ENCODE measurements around the gene LCE6A.

LCE6A gene

GRCh38 chr1:152866321-152866720 is 23.7 kb downstream of the LCE6A start:
- no peak overlapping the region for H3K27ac ChIP-seq (ENCODE audit: low read length)
- DNase-seq (no peak), ATAC-seq (ENCODE audit: insufficient read depth, low read depth) (no peak)
- H4K20me1 ChIP-seq (ENCODE audit: insufficient read depth, low read length) = peaks cover 4% of the 10 kb centered on the region; the same call in 1 of the 2 replicates
- no peak overlapping the region for H3K4me3 ChIP-seq (ENCODE audit: low read depth in 1 of 2, low read length in 2 of 2)
- no peaks in the 10 kb centered on the region for H3K4me1 ChIP-seq (ENCODE audit: insufficient read depth, low read length)
- TF ChIP-seq CTCF (IDR thresholded peaks at IDR 0.05; ENCODE audit: borderline replicate concordance, extremely low read depth, low read length, poor library complexity, severe bottlenecking) (no peak), EZH2 (IDR thresholded peaks at IDR 0.05; ENCODE audit: borderline replicate concordance, low read depth, low read length, severe bottlenecking) (no peak)
- H3K9ac ChIP-seq (ENCODE audit: low read depth, low read length) = no peak overlapping the region
- H2AFZ ChIP-seq (ENCODE audit: low read depth, low read length) = no peak overlapping the region
- H3K27me3 ChIP-seq (ENCODE audit: insufficient read depth, low read length, poor library complexity) = peaks cover 17% of the 10 kb centered on the region
- no peaks in the 10 kb centered on the region for H3K9me3 ChIP-seq (ENCODE audit: insufficient read depth, low read length, severe bottlenecking)
- H3K4me2 ChIP-seq (ENCODE audit: insufficient read depth, low read length) = no peak overlapping the region
- H3K36me3 ChIP-seq (ENCODE audit: insufficient read depth, low read length) = no peaks in the 10 kb centered on the region
- H3K79me2 ChIP-seq (ENCODE audit: insufficient read depth, low read length) = no peaks in the 10 kb centered on the region

- Histone ChIP-seq H3K27ac (ENCODE audit: low read length) (no peak overlapping the region), H3K4me1 (ENCODE audit: insufficient read depth, low read length) (no peaks in the 10 kb centered on the region), H3K27me3 (ENCODE audit: insufficient read depth, low read length, poor library complexity) (peaks cover 10% of the 10 kb centered on the region), H4K20me1 (ENCODE audit: insufficient read depth, low read length) (peaks cover 4% of the 10 kb centered on the region; the same call in 1 of the 2 replicates), H3K9me3 (ENCODE audit: insufficient read depth, low read length, severe bottlenecking) (no peaks in the 10 kb centered on the region), H3K4me3 (ENCODE audit: low read depth in 1 of 2, low read length in 2 of 2) (no peak overlapping the region), H3K79me2 (ENCODE audit: insufficient read depth, low read length) (no peaks in the 10 kb centered on the region), H3K9ac (ENCODE audit: low read depth, low read length) (no peak overlapping the region), H3K4me2 (ENCODE audit: insufficient read depth, low read length) (no peak overlapping the region), H2AFZ (ENCODE audit: low read depth, low read length) (no peak overlapping the region), H3K36me3 (ENCODE audit: insufficient read depth, low read length) (no peaks in the 10 kb centered on the region)
- TF ChIP-seq EZH2 (IDR thresholded peaks at IDR 0.05; ENCODE audit: borderline replicate concordance, low read depth, low read length, severe bottlenecking) = no peak
- TF ChIP-seq CTCF (IDR thresholded peaks at IDR 0.05; ENCODE audit: borderline replicate concordance, extremely low read depth, low read length, poor library complexity, severe bottlenecking) = peak; percentile 90
- DNase-seq (peak; percentile 69), ATAC-seq (ENCODE audit: insufficient read depth, low read depth) (peak; percentile 86)
Measured at GRCh38 chr1:152869808-152870419, 27.3 kb downstream of the LCE6A start.

DNA sequence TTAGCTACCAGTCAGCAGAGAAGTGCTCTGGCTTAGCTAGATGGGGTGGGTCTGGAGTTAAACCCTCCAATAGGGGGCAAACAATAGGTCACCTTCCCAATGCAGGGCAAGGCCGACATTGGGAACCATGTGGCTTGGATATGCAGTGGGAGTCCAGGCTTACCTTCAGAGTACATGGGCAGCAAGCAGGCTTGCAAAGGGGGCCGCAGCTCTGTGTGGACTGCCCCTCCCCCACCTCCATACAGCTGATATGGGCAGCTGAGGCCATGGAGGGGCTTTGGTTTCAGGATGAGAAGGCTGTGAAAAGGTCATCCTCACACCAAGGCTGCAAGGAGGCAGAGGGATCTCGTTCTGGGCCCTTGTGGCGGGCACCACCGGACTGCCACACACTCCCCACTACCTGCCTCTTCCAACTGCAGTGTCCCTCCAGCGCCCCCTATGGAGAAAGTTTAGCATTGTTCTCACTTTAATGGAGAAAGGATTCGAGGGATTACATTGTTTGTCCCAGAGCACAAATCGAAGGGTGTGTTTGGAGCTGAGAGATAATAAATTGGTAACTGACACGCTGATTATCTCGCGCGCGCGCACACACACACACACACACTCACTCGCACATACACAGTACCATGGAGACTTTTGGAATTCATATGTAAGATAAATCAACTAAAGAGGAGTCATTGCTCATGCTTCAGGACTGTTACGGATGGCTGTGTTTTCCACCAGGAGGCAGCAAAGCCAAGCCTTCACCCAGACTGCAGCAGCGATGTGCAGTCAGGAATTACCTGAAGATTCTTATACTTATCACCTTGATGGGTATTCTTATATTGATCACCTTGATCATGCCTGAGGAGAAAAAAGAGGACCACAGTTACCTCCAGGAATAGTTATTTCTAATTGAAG is 28.4 kb downstream of the LCE6A start:
- Histone ChIP-seq H3K4me2 (ENCODE audit: insufficient read depth, low read length) (no peak overlapping the region), H3K79me2 (ENCODE audit: insufficient read depth, low read length) (no peaks in the 10 kb centered on the region), H2AFZ (ENCODE audit: low read depth, low read length) (no peak overlapping the region), H4K20me1 (ENCODE audit: insufficient read depth, low read length) (peaks cover 4% of the 10 kb centered on the region; the same call in 1 of the 2 replicates), H3K4me3 (ENCODE audit: low read depth in 1 of 2, low read length in 2 of 2) (no peak overlapping the region), H3K27ac (ENCODE audit: low read length) (no peak overlapping the region), H3K4me1 (ENCODE audit: insufficient read depth, low read length) (no peaks in the 10 kb centered on the region), H3K27me3 (ENCODE audit: insufficient read depth, low read length, poor library complexity) (peaks cover 16% of the 10 kb centered on the region), H3K9ac (ENCODE audit: low read depth, low read length) (no peak overlapping the region), H3K9me3 (ENCODE audit: insufficient read depth, low read length, severe bottlenecking) (no peaks in the 10 kb centered on the region), H3K36me3 (ENCODE audit: insufficient read depth, low read length) (no peaks in the 10 kb centered on the region)
- ATAC-seq (ENCODE audit: insufficient read depth, low read depth) (no peak), DNase-seq (peak; percentile 12)
- TF ChIP-seq CTCF (IDR thresholded peaks at IDR 0.05; ENCODE audit: borderline replicate concordance, extremely low read depth, low read length, poor library complexity, severe bottlenecking) (peak; percentile 54), EZH2 (IDR thresholded peaks at IDR 0.05; ENCODE audit: borderline replicate concordance, low read depth, low read length, severe bottlenecking) (no peak)

All from DND-41 (cell line).